Measurements from ENCODE around the gene FGF1. TPM values are rescaled to one million over a fixed set of nuclear protein-coding genes. Genes with fewer than 3 reads are reported as not detected.

FGF1 gene
- total RNA-seq, 6 experiments from 2014 or later: 0.12 to 0.56 (median 0.42) TPM; not detected in 1

DNA sequence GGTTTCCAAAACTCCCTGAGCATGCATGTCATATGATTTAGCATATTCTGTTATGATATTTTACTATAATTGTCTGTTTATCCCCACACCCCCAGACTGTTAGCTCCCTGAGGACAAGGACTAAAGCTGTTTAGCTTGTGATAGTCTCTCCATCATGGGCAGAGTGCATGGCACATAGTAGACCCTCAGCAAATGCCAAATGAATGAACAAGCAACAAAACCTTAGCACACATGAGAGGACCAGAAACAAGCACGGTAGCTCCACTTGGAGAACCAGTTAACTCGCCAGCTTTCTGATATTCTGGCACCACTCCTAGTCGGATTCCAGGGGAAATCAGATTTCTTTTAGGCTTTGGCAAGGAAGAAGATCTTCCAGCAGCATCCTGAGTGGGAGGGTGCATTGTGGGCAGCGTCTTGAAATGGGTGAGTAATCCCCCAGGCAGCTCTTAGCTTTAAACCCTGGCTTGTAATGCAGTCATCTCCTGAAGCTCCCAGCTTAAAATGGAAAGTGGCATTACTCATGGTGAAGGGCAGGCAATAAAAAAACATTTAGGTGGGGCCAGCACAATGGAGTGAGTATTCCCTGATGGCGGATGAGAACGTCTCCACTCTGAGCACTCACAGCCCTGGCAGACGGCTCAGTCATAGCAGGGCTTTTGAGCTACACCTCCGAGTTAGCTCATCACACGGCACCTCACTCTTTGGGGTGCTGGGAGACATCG is 41.1 kb downstream of the FGF1 start:
- Histone ChIP-seq H3K36me3 (no peaks in the 10 kb centered on the region), H3K4me1 (no peaks in the 10 kb centered on the region), H3K27me3 (no peaks in the 10 kb centered on the region), H3K4me3 (no peak overlapping the region), H3K9me3 (no peaks in the 10 kb centered on the region), H3K27ac (no peak overlapping the region)
- intact Hi-C loops (cut with DNase I): no loop called here
- DNase-seq: no peak
- ATAC-seq: peak in 1 of 4 donors; percentile 45
- TF ChIP-seq, protein P1, sequence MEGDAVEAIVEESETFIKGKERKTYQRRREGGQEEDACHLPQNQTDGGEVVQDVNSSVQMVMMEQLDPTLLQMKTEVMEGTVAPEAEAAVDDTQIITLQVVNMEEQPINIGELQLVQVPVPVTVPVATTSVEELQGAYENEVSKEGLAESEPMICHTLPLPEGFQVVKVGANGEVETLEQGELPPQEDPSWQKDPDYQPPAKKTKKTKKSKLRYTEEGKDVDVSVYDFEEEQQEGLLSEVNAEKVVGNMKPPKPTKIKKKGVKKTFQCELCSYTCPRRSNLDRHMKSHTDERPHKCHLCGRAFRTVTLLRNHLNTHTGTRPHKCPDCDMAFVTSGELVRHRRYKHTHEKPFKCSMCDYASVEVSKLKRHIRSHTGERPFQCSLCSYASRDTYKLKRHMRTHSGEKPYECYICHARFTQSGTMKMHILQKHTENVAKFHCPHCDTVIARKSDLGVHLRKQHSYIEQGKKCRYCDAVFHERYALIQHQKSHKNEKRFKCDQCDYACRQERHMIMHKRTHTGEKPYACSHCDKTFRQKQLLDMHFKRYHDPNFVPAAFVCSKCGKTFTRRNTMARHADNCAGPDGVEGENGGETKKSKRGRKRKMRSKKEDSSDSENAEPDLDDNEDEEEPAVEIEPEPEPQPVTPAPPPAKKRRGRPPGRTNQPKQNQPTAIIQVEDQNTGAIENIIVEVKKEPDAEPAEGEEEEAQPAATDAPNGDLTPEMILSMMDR (IDR thresholded peaks at IDR 0.05): no peak
- no peak for TF ChIP-seq POLR2A (IDR thresholded peaks at IDR 0.05)
- 89% methylated on average over 9 of the region's 10 CpGs for WGBS (ENCODE audit: insufficient coverage, low coverage, low lambda C conversion rate, missing lambda C conversion rate)

DNA sequence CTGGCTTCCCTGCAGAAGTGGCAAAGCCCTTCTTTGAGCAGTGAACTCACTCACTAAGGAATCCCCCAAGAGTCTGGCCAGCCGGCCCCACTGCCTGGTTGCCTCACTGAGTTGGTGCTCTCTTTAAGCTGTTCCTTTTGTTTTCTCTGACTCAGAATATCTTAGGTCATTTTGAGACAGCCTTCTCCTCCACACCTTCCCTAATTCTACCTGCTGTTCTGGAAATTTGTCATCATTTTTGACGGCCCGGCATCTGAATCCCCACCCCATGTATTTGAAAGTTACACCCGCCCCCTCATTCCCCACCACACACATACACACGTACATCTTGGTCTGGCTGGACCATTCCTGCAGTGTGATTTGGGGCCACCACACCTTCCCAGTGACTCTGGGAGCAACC is 41.8 kb downstream of the FGF1 start:
- Histone ChIP-seq H3K36me3 (no peaks in the 10 kb centered on the region), H3K4me3 (no peak overlapping the region), H3K4me1 (no peaks in the 10 kb centered on the region), H3K27ac (no peak overlapping the region), H3K27me3 (no peaks in the 10 kb centered on the region), H3K9me3 (no peaks in the 10 kb centered on the region)
- intact Hi-C loops (cut with DNase I): no loop called here
- ATAC-seq: no peak
- no peak for DNase-seq
- TF ChIP-seq, protein P1 (IDR thresholded peaks at IDR 0.05): no peak
- no peak for TF ChIP-seq POLR2A (IDR thresholded peaks at IDR 0.05)
- WGBS (ENCODE audit: insufficient coverage, low coverage, low lambda C conversion rate, missing lambda C conversion rate): 72% methylated on average over 4 of the region's 5 CpGs

DNA sequence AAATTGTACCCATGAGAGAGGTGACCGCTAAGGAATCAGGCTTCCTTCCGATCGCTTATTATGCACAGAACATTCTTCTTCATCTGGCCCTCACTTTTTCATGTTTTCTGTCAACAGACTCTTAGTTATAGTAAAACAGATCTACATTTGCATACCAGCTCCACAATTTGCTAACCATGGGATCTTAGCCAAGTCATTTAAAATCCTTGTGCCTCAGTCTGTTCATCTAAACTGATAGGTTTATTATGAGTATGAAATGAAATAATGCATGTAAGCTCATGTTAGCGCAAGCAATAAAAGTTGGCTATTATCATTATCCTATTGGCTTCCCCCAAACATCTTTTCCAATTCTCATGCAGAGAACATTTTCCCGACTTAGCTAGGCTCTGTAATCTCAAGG is 42.3 kb downstream of the FGF1 start:
- no peaks in the 10 kb centered on the region for H3K36me3 ChIP-seq
- WGBS (ENCODE audit: insufficient coverage, low coverage, low lambda C conversion rate, missing lambda C conversion rate): 87% methylated on average over 5 of the region's 5 CpGs

DNA sequence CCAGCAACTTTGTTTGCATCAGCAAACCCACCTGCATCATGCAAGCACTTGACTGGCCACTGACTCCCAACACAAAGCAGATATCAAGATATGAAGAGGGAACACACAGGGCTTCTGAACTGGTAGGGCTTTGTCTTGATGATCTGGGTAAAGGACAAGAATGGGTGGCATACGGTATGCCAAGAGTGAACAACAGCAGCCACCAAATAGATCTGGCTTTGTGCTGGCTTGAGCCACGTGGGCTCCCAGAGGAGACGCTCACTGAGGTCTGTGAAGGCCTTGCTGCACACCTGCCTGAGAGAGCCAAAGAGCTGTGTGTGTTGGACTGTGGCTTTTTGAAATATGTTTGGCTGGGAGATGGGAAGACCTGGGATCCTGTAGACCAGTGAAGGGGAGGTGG is 43.5 kb downstream of the FGF1 start:
- TF ChIP-seq POLR2A (IDR thresholded peaks at IDR 0.05): no peak
- TF ChIP-seq, protein P1 (IDR thresholded peaks at IDR 0.05): no peak
- Histone ChIP-seq H3K9me3 (no peaks in the 10 kb centered on the region), H3K27ac (no peak overlapping the region), H3K27me3 (no peaks in the 10 kb centered on the region), H3K4me1 (no peaks in the 10 kb centered on the region), H3K4me3 (no peak overlapping the region), H3K36me3 (no peaks in the 10 kb centered on the region)
- ATAC-seq (no peak), DNase-seq (no peak)
- WGBS (ENCODE audit: insufficient coverage, low coverage, low lambda C conversion rate, missing lambda C conversion rate): 66% methylated on average over 3 of the region's 3 CpGs
- intact Hi-C loops (cut with DNase I): no loop called here

More for the DNA sequence above, 42.3 kb downstream of the FGF1 start:
- DNase-seq (no peak), ATAC-seq (no peak)
- TF ChIP-seq, protein P1 (IDR thresholded peaks at IDR 0.05): no peak
- no peak for TF ChIP-seq POLR2A (IDR thresholded peaks at IDR 0.05)
- no peak overlapping the region for H3K4me3 ChIP-seq
- no peaks in the 10 kb centered on the region for H3K9me3 ChIP-seq
- H3K4me1 ChIP-seq: no peaks in the 10 kb centered on the region
- no peak overlapping the region for H3K27ac ChIP-seq
- H3K27me3 ChIP-seq: no peaks in the 10 kb centered on the region
- intact Hi-C loops (cut with DNase I): no loop called here
